Dedifferentiated amniotic fluid mesenchymal stem cell (primary cell): Measurements from ENCODE around the gene CSRP2.

Experiments
- DNase-seq: peaks from one replicate; pipeline ENCODE4 v3.0.0-alpha.2; 2016; ENCODE audit errors: extremely low spot score

Gene CSRP2

DNA sequence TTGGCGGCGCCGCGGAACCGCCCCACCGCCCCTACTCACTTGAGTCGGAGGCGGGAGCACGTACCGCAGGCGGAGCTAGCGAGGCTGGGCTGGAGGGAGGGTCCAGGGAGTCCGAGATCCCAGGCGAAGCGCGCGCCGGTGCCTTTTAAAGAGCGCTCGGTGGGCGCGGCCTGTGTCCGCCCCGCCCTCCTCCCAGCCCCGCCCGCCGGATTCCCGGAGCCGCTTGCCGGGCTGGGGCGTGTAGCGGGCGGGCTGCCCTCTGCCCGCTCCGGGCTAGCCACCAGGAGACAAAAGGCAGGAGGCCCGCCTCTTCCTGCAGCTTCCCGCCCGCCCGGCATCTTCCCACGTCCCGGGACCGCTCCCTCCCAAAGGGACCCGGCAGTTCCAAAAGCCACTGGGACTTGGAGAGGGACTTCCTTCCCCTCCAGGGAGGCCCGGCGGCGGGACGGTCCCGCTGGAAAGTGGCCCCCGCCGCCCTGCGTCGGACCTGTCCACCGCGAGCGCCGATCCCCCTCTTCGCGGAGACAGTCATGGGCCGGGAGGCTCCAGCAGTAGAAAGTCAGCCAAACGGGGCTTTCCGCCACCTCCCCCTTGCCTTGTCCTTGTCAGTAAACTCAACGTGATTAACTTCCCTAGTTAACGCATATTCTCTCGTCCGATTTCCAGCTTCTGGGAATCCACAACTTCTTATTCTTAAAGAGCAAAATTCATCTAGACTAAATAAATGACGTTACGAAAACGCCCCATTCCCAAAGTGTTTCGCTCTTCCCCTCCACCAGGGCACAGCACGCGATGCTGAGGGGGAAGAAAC is at the start of gene CSRP2:
Gene CSRP2, minus strand, starts transcription at position 121 of the 811 bp plus-strand sequence. CDS start 12,759 bp downstream, outside the sequence.
- DNase-seq, result peak; percentile 88

DNA sequence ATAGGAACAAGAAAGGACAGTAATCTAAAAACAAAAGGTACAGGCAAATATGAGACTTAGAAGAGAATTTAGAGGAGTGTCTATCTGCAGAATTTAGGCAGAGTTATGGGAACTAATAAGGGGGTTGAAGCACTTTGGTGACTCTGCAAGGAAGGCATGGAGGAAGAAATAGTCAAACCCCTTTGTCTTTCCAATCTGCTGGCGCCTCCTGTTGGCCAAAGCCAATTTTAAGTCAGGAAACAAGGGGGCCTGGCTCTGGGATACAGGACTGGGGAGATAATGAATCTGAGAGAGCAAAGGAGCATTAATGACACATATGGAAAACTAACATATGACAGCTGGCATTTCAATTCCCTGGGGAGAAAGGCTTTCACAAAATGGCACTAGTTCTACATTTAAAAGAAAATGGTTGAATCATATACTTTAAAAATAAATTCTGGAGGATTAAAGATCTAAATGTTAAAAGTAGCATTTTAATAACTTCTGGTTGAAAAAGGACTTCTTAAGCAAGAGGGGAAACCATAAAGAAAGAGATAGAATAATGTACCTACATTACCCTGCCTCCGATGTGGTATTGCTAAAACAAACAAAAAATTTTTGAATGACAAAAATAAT is 48.5 kb upstream of the CSRP2 start:
- no peak for DNase-seq

DNA sequence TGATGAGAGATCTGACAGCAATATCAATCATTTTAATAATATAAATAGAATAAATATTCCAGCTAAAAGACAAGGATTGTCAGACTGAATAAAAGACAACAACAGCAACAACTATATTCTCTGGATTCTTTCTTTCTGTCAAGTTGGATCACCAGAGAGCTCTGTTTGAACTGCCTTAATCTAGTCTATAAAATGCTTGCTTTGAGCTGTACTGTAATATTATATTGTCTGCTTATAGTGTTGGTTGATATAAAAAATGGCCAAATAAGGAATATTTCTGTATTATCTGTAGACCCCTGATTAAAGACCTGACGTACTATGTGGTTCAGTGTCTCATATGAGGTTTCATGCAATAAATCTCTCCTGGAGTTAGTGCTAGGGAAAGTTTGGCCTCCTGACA is 46.3 kb upstream of the CSRP2 start:
- DNase-seq, result no peak

DNA sequence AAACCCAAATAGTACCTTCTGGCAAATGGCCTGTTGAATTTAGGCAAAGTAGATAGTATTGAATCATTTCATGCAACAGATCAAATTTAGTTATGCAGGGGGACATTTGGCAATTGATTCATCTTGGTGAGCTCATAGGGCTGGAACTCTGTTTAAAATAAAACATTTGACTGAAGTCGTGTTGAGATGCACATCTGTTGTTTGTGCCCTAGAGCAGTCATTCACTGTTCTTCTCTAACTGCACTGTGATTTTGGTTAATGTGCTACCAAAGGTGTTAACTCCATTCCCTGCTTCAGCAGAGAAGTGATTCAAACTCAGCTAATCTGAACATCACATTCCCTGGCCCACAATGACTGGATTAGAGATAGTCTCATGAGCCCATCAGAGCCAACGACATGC is 44.0 kb upstream of the CSRP2 start:
- no peak for DNase-seq

DNA sequence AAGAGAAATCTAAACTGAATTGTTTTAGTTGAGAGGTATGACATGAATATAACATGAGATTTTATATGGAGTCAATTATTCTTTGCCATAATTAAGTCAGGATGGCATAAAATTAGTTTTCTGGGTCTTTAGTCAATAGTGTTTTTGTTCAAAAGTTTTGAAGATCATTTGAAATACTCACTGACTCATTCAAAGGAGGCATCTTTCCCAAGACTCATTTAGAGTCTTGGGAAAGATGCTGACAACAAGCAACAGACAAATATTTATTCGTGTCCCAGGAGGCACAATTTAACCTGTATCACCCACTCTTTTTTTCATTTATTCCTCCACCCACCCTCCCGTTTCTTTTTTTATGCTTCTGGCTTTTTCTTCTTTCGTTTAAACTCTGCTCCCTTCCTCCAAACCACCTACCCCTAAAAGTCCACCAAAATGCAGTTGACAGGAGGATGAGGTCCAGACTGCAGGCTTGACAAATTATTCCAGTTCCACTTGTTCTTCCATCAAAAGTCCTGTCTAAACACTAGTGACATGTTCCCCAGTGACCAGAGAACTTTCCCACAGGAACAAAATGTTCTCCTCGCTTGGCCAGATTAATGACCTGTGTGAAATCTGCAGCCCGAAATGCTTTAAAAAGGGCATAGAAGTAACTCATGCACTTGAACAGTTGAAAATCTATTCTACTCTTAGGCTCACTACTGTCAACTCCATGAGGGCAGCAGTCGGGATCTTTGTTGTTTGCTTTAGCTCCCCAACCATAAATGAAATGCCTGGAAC is 43.3 kb upstream of the CSRP2 start:
- no peak for DNase-seq

DNA sequence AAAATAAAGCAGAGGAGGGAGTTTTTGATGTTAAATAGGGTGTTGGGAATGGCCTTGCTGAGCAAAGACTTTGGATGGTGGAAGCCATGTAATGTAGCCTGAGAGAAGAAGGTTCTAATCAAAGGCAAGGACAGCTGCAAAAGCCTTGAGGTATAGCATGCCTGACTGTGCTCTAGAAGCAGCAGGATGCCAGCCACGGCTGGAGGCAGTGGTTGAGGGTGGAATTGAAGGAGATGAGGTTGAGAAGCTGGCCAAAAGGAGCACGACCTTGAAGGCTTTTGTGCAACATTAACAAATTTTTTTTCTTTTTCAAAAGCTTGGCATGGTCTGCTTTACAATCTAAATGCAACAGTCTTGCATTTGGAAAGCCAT is 42.3 kb upstream of the CSRP2 start:
- DNase-seq, result no peak

DNA sequence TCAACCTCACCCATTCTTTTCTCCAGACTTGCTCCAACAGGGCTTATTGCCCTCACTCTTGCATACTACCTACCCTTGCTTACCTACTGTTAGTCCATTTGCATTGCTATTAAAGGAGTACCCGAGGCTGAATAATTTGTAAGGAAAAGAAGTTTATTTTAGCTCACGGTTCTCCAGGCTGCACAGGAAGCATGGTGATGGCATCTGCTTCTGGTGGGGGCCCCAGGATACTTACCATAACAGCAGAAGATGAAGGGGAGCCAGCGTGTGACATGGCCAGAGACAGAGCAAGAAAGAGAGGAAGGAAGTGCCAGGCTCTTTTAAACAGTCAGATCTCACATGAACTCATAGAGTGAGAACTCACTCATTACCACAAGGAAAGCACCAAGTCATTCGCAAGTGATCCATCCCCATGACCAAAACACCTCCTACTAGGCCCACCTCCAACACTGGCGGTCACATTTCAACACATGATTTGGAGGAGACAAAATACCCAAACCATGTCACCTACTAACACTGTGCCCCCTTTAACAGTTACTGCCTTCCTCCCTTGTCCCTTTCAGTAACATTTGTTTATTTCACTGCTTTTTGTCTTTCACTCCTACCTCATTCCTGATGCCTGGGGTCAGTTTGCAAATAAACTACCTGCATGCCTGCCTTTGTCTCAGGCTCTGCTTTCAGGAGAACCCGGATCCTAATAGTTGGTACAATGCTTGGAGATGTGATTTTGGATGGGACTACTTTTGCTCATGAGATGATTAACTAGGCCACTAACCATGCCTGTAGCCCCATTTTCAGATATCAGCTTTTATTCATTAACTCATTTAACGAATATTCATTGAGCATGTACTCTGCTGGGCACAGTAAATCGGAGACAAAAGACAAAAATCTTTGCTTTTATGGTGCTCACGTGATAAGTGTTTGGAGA is 41.6 kb upstream of the CSRP2 start:
- no peak for DNase-seq

DNA sequence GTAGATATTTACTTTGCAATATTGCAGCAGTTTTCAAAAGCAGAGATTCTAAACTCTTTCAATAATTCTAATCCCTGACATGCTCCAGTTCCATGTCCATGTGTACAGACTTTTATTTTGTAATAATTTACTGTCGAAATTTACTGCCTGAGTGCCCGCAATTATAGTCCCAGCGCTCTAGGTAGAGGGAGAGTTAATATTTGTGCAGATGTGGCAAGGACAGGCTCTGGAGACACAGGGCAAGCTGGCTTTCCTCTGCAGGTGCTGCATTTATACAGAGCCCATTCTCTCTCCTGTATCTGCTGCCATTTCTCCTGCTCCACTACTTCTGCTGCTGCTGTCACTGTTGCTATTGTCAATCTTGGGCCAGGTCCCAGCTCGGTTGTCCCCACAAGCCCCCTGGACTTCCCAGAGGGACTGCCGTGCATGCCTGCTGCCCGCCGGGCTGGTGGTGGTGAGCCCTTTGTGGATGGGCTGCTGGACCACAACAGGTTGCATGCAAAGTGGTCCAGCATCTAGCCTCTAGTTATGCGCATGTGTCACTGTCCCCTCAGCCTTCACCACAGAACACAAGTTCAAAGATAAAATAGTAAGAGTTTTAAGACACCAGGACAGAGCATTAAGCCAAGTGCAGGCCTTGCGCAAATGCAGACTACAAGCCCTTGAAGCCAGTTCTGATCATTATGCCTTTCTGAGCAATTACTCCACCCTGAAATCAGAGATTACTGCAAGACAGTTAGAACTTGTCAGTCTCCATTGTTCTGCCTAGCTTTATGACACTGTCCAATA is 40.8 kb upstream of the CSRP2 start:
- DNase-seq, result no peak

DNA sequence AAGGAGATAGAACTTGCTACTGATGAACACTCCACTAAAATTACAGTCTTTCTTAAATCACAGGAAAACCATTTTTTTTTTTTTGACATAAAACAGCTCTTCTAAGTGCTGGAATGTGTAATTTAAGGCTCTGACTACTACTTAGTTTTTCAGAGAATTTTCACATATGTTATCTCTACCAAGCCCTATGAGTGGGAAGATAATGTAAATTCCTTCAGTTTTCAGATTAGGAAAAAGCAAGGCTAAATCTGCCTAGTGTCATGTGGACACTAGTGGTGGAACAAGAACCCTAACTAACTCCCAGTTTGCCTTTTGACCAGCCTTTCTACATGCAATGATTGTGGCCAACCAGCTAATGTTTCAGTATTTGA is 37.3 kb upstream of the CSRP2 start:
- DNase-seq, result no peak

DNA sequence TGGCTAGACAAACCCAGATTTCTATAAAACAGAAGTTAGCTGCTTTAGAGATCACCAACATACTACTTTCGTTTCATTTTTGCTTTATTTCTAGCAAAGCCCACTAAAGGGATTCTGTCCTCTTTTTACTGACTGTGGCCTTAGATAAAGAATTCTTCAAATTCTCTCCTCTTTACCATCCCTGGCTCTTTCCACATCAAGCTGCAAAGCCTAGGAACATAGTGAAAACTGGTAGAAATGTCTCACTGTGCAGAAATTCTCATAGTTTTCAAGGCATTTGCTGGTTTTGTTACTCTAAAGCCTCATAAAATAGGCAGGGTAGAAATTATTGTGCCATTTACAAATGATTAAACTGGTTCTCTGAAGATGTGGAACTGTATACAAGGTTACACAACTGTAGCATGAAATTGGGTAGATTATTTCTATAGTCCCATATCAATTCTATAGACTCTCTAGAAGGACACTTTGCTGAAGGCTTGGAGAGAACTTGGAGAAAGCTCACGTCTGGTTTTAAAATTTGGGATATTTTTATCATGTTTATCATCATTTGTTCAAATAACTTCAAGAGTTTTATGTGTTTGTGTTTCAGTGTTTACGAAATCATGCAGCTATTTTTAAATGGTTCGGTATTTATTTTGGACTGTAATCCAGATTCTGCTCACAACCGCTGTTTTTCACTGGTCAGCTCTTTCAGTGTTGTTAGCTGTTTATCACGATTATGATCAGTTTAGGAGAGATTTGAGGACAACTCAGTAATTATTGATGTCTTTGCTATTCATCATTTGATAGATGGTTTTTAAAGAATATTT is 36.7 kb upstream of the CSRP2 start:
- DNase-seq, result no peak

DNA sequence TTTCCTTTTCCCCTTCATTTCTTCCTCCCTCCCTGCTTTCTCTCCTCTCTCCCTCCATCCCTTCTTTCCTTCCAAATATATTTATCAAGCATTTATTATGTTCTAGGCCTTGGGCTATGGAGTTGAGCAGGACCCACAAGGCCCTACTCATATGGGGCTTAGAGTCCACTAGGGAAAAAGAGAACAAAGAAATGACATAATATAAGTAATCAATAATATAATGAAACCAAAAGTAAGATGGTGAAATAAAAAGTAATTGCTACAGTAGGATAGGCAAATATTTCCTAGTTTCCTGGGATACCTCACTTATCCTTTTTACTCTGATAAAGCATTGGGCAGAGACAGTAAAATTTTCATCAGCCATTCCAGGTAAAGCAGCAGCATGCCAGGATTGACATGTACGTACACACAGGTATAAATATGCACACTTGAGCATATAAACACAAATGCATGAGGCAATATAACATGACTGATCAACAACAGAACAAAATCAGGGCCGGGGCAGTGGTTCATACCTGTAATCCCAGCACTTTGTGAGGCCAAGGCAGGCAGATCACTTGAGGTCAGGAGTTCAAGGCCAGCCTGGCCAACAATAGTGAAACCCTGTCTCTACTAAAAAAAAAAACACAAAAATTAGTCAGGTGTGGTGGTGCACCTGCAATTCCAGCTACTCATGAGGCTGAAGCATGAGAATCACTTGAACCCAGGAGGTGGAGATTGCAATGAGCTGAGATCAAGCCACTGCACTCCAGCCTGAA is 35.5 kb upstream of the CSRP2 start:
- DNase-seq, result no peak

DNA sequence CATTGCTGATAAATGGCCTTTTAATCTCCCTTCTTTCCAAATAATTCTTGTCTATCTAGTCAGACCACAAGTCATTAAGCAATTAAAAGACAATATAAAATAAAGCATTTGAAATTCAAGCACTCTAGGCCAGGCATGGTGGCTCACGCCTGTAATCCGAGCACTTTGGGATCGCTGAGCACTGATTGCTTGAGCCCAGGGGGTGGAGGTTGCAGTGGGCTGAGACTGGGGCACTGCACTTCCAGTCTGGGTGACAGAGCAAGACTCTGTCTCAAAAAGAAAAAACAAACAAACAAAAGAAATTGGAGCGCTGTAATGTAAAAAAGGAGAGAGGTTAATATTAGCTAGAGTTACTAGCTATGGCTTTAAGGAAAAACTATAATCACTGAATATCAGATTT is 30.5 kb upstream of the CSRP2 start:
- no peak for DNase-seq

DNA sequence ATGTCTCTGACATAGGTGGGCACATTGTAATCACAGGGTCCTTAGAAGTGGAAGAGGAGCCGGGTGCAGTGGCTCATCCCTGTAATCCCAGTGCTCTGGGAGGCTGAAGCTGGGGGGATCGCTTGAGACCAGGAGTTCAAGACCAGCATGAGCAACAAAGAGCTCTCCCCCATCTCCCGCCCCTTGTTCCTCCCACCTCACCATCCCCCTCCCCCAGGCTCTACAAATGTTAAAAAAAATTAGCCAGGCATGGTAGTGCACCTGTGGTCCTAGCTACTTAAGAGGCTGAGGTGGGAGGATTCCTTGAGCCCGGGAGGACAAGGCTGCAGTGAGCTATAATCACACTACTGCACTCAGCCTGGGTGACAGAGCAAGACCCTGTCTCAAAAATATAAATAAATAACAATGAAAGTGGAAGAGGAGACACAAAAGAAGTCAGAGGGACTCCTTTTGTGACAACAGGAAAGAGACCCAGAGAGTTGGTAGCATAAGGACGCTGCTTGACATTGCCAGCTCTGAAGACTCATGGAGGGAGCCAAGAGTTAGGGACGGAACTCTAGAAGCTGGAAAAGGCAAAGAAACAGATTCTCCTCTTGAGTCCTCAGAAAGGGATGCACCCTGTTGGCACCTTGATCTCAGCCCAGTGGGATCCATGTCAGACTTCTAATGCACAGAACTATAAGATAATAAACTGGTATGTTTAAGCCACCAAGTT is 29.6 kb upstream of the CSRP2 start:
- DNase-seq, result no peak

DNA sequence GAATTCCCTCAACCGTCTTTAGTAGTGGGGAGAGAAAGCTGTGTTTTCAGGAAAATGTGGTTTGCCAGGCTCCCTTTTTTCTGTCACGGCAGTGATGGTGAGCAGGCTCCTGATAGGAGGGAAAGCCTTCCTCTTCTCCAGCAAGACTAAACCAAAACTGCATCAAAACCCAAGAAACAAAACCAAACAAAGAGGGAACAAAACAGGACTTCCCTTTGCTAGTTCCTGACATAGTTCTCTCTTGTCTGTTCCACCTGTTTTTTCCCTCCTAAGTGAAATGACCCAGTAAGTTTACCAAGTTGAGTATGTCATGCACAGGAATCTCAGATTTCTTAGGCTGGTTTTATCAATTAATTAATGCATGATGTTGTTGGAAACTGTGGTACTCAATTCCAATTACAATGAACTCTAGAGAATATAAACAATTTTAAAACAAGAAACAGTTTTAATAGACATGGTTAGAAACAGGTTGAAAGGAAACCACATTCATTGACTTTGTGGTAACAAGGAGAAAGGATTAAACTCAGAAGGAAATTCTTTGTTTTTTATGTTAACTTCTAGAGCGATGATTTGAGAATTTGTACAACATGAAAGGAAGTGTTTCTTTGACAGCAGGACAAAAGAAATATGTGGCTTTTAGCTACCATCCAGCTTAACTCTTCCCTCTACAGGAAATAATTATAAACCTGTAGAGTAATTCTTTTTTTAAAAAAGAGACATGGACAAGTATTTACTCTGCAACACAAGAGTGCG is 23.0 kb upstream of the CSRP2 start:
- DNase-seq, result no peak

DNA sequence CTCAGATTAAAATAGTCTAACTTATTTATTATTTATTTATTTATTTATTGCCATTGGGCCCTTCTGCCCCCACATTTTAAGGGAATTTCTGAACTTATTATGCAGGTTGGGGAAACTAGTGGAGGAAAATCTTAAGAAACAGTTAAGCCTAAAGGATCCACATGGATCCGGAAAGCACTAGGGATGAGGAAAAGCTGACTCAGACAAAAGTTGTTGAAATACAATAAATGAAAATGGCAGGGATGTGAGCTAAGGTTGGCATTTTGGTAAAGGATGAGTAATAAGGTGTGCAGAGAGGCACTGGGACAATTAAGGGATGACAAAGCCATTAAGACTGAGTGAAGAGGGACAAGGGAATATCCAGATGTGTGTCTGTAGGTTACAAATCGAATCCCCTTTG is 20.7 kb upstream of the CSRP2 start:
- no peak for DNase-seq

DNA sequence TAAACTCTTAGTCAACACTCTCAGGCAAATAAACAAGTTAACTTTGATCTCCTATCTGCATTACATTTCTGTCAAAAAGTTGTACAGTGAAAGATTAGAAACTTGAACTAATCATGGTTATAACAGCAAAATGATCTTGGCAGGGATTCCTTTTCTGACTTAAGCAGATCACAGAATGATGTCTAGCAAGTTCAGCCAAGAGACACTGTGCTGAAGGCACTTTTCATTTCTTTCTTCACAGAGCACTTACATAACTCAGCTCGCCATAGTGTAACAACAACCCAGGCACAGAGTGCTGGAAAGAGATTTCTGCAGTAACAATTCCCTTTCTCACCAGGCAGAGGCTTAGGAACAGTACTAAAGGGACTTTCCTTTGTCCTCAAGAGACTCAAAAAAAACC is 19.6 kb upstream of the CSRP2 start:
- DNase-seq, result no peak

DNA sequence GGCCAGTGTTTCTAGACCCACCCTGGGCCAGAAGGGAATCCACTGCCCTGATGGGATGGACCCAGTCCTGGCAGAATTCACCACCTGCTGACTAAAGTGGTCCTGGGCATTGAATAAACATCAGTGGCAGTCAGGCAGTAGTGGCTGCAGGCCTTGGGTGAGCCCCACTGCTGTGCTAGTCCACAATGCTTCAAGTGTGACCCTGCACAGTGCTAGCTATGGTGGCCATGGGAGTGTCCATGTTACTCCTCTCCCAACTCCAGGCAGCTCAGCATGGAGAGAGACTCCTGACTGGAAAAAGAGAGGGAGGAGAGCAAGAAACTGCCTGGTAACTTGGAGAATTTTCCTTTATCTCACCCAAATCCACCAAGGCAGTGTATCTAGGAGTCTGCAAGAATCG is 17.5 kb upstream of the CSRP2 start:
- DNase-seq, result no peak

DNA sequence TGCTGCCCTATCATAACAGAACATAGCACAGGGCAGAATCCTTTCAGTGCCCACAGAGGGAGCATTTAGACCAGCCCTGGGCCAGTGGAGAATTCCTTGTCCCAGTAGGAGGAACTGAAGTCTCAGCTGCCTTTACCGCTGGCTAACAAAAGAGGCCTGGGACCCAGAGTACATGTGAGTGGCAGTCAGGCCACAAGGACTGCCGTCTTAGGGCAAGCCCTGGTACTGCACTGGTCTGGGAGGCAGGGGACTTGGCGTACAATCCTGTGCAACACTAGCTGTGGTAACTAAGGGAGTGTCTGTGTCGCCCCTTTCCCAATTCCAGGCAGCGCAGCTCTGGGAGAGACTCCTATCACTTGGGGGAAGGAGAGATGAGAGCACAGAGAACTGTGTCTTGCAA is 17.0 kb upstream of the CSRP2 start:
- DNase-seq, result no peak
